GM12865 (cell line): Measurements from ENCODE around the gene SIL1.
"Not testable (repeated sequence)": the region's sequence is repeated elsewhere in the genome, so short reads cannot be mapped to it uniquely, and the experiment has no call there.

ENCODE experiments used
- DNase-seq: peaks from one replicate; pipeline ENCODE4 v3.0.0; 2010; ENCODE audit warnings: low read depth
- H3K4me3 ChIP-seq: 2 replicates; pipeline ENCODE4 v1.5.1; 2011; ENCODE audit warnings: mild to moderate bottlenecking, low read depth, low read length, control low read depth
- TF ChIP-seq, protein P1 (sequence below): IDR thresholded peaks from 2 replicates; pipeline ENCODE4 v1.5.1; 2011; ENCODE audit warnings: low read length, control low read depth, low read depth, inconsistent platforms; ENCODE audit not compliant: insufficient read depth; ENCODE audit errors: missing control alignments

The SIL1 gene

DNA sequence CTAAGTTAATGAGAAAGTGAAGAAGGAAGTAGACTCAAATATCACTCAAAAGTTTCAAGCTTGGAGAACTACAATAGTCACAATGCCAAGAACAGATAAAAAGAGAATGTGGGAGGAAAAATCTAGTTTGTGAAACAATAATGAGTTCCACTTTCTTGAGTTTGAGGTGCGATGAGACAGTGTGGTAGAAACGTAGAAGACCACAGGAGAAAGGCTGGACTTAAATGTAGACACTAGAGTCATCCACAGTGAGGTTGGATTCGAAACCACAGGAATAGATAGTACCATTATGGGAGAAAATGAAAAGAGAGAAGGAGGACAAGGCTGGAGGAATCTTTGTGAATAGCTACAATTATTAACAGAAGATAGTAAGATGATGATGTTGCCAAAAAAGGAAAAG is 182.0 kb downstream of the SIL1 start:
- no peak overlapping the region for H3K4me3 ChIP-seq
- no peak for DNase-seq
- TF ChIP-seq, protein P1, sequence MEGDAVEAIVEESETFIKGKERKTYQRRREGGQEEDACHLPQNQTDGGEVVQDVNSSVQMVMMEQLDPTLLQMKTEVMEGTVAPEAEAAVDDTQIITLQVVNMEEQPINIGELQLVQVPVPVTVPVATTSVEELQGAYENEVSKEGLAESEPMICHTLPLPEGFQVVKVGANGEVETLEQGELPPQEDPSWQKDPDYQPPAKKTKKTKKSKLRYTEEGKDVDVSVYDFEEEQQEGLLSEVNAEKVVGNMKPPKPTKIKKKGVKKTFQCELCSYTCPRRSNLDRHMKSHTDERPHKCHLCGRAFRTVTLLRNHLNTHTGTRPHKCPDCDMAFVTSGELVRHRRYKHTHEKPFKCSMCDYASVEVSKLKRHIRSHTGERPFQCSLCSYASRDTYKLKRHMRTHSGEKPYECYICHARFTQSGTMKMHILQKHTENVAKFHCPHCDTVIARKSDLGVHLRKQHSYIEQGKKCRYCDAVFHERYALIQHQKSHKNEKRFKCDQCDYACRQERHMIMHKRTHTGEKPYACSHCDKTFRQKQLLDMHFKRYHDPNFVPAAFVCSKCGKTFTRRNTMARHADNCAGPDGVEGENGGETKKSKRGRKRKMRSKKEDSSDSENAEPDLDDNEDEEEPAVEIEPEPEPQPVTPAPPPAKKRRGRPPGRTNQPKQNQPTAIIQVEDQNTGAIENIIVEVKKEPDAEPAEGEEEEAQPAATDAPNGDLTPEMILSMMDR: no peak

DNA sequence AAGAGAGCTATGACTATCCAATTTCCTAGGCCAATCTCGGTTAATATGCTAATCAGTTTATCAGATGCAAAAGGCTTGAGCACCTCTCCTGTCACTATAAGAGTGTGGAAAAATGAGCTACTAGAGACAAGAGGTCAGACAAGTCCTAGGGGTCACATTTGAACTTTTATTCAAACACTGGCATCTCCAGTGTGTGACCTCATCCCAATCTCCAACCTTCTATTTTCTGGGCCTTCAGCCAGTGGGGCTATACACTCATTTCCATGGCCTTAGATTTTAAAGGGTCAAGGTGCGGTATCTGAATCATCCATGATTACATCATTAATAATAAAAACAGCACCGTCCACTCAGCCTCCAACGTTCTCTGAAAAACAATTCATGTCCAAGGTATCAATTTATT is 183.4 kb downstream of the SIL1 start:
- no peak for DNase-seq
- no peak overlapping the region for H3K4me3 ChIP-seq
- TF ChIP-seq, protein P1: no peak

DNA sequence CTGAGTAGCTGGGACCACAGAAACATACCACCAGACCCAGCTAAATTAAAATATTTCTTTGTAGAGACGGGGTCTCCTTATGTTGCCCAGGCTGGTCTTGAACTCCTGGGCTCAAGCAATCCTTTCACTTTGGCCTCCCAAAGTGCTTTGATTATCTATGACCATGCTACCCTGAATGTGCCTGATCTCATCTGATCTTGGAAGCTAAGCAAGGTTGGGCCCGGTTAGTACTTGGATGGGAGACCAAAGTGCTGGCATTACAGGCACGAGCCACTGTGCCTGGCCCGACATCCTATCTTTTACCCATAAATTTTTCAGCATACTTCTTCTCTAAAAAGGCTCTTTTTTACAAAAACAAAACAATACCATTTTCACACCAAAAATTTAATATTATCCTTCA is 186.0 kb downstream of the SIL1 start:
- TF ChIP-seq, protein P1: no peak
- no peak overlapping the region for H3K4me3 ChIP-seq
- no peak for DNase-seq

DNA sequence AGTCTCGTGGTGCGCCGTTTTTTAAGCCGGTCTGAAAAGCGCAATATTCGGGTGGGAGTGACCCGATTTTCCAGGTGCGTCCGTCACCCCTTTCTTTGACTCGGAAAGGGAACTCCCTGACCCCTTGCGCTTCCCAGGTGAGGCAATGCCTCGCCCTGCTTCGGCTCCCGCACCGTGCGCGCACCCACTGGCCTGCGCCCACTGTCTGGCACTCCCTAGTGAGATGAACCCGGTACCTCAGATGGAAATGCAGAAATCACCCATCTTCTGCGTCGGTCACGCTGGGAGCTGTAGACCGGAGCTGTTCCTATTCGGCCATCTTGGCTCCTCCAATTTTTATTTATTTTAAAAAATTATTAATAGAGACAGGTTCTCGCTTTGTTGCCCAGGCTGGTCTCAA is 187.0 kb downstream of the SIL1 start:
- not testable (repeated sequence) for DNase-seq, H3K4me3 ChIP-seq

DNA sequence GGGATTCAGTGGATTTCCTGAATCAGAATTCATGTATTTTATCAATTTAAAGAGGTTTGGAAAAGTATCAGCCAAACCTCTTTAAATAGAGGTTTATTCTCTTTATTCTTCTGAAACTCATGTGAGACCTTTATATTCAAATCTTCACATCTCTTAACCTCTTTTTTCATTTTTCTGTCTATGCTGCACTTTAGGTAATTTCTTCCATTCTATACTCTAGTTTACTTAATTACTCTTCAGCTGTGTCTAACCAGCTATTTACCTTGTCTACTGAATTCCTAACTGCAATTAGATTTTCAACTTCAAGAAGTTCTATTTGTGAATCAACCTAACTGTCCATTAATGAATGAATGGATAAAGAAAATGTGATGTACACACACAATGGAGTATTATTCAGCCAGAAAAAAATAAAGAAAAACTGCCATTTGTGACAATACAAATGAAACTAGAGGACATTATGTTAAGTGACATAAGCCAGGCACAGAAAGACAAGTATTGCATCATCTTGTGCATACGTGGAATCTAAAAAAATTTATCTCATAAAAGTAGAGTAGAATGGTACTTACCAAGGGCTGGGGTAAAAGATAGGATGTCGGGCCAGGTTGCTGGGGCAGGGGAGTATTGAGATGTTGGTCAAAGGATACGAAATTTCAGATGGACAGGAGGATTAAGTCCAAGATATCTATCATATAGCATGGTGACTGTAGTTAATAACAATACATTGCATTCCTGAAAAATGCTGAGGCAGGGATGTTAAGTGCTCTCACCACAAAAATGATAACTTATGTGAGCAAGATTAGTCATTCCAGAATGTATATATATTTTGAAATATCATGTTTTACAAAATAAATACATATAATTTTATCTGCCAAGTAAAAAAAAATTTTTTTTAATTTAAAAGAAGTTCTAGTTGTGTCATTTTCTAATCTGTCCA is 193.5 kb downstream of the SIL1 start:
- DNase-seq: no peak
- H3K4me3 ChIP-seq: no peak overlapping the region
- TF ChIP-seq, protein P1: no peak

DNA sequence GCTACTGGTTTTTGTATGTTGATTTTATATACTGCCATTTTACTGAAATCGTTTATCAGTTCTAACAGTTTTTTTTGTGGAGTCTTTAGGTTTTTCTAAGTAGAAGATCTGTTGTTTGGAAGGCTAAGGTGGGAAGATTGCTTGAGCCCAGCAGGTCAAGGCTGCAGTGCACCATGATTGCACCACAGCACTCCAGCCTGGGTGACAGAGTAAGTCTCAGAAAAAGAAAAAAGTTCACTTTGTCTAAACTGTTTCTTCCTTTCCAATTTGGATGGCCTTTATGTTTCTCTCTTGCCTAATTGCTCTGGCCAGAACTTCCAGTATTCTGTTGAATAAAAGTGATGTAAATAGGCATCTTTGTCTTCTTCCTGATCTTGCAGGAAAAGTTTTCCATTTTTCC is 198.5 kb downstream of the SIL1 start:
- TF ChIP-seq, protein P1: no peak
- no peak for DNase-seq
- no peak overlapping the region for H3K4me3 ChIP-seq

DNA sequence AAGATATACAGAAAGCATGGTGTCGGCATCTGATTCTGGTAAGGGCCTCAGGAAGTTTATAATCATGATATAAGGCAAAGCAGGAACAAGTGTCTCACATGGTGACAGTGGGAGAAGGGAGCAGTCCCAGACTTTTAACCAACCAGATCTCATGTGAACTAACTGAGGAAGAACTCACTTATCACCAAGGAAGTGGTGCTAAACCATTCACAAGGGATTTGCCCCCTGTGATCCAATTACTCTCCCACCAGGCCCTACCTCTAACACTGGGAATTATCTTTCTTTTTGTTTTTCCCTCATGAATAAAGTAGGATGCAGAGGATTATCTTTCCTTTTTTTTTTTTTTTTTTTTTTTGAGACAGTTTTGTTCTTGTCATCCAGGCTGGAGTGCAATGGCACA is 199.6 kb downstream of the SIL1 start:
- no peak overlapping the region for H3K4me3 ChIP-seq
- DNase-seq: no peak
- TF ChIP-seq, protein P1: no peak
